Astrocyte of the cerebellum (primary cell): ENCODE data around the gene S1PR2.
"Not testable (repeated sequence)": the region's sequence is repeated elsewhere in the genome, so short reads cannot be mapped to it uniquely, and the experiment has no call there.

ENCODE experiments used
- DNase-seq: peaks from one replicate; pipeline ENCODE4 v3.0.0-alpha.2; 2011; ENCODE audit warnings: low read depth
- H3K4me3 ChIP-seq: 2 replicates; pipeline ENCODE4 v1.5.1; 2011; ENCODE audit warnings: mild to moderate bottlenecking, low read depth, low read length, moderate library complexity
- CTCF ChIP-seq: IDR thresholded peaks from 2 replicates; pipeline ENCODE4 v1.5.1; 2012; ENCODE audit warnings: low read length, low read depth, moderate library complexity, mild to moderate bottlenecking; ENCODE audit errors: missing control alignments
- in situ Hi-C: cut with HindIII; loops from 2 replicates; pipeline ENCODE4 v1.10.0; 2017; ENCODE audit warnings: low sequenced_read_pairs

Gene S1PR2

GRCh38 chr19:10254244-10254643 lies 23.1 kb upstream of the S1PR2 start:
- H3K4me3 ChIP-seq: no peak overlapping the region
- in situ Hi-C loops: no loop called here
- no peak for DNase-seq
- no peak for TF ChIP-seq CTCF

DNA sequence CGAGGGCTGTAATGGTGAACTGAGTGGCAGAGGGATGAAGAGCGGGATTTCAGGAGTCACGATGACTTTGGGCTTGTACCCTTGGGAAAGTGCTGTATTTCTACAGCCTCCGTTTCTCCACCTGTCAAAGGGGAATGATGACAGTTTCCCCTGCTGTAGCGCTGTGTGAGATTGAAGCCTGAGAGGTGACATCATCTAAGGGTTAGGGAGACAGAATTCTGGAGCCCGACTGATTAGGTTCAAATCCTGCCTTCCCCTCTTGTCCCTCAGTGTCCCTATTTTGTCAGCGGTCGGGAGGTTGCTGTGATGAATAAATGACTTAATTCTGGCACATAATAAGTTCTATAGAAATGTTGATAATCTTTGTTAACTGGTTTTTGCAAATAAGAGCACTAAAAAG lies 21.6 kb upstream of the S1PR2 start:
- no peak for DNase-seq
- in situ Hi-C loops: no loop called here
- TF ChIP-seq CTCF: no peak
- peak overlapping the region; percentile 92 for H3K4me3 ChIP-seq

GRCh38 chr19:10251792-10252694 lies 20.9 kb upstream of the S1PR2 start, which contains the start of gene MRPL4:
TSS of gene MRPL4 (plus strand) at chr19:10252214. CDS start at chr19:10252254, 40 bp downstream.
- TF ChIP-seq CTCF: no peak
- in situ Hi-C loops: no loop called here
- peak; percentile 98 for DNase-seq
- peak within 1 kb of the TSS; percentile 92 for H3K4me3 ChIP-seq

GRCh38 chr19:10246511-10246910 lies 15.4 kb upstream of the S1PR2 start:
- no peak for DNase-seq
- no peak overlapping the region for H3K4me3 ChIP-seq
- no peak for TF ChIP-seq CTCF
- in situ Hi-C loops: no loop called here

GRCh38 chr19:10245189-10245939 lies 14.2 kb upstream of the S1PR2 start:
- in situ Hi-C loops: no loop called here
- TF ChIP-seq CTCF: no peak
- DNase-seq: no peak
- H3K4me3 ChIP-seq: no peak overlapping the region

- no peak overlapping the region for H3K4me3 ChIP-seq
- TF ChIP-seq CTCF: no peak
- in situ Hi-C loops: no loop called here
- no peak for DNase-seq
Observed at GRCh38 chr19:10243606-10244005, 12.5 kb upstream of the S1PR2 start.

DNA sequence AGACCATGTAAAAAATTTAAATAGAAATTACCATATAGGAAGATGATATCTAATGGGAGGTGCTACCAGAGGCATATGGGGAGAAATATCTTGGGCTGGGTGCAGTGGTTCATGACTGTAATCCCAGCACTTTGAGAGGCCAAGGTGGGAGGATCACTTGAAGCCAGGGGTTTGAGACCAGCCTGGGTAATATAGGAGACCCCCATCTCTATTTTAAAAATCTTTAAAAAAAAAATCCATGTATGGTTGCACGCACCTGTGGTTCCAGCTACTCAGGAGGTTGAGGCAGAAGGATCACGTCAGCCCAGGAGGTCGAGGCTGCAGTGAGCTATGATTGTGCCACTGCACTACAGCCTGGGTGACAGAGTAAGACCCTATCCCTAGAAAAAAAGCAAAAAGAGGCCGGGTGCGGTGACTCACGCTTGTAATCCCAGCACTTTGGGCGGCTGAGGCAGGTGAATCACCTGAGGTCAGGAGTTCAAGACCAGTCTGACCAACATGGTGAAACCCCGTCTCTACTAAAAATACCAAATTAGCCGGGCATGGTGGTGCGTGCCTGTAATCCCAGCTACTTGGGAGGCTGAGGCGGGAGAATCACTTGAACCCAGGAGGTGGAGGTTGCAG lies 10.8 kb upstream of the S1PR2 start:
- DNase-seq, H3K4me3 ChIP-seq, in situ Hi-C loops: not testable (repeated sequence)
